ENCODE measurements around the gene B4GALT3. TPM values are rescaled to one million over a fixed set of nuclear protein-coding genes. Genes with fewer than 3 reads are reported as not detected.

Gene B4GALT3
- total and polyA plus RNA-seq, 2 of the 8 experiments (the other 6 are each of a cell fraction or from before 2014, with no cell fraction given), result 42.3 to 43.0 TPM

GRCh38 chr1:161191971-161192370 is 14.7 kb upstream of the B4GALT3 start:
- H3K27ac ChIP-seq (ENCODE audit: low read depth, low read length), result no peak overlapping the region
- H2AFZ ChIP-seq (ENCODE audit: low read length), result no peak overlapping the region
- H3K4ac ChIP-seq (replicated peaks; ENCODE audit: insufficient read length, low read depth, low read length), result no peak overlapping the region
- no peak overlapping the region for H3K18ac ChIP-seq (ENCODE audit: extremely low read depth, low read length)
- DNase-seq (ENCODE audit: low read depth in 1 of 2, low spot score in 2 of 2), result no peak
- H3K4me1 ChIP-seq (replicated peaks in 1 of 4; ENCODE audit: control insufficient read depth in 3 of 4, insufficient read depth in 4 of 4, low read length in 3 of 4), result peaks cover 3 to 7% (median 4%) of the 10 kb centered on the region in 4 experiments
- no peak overlapping the region for H3K4me3 ChIP-seq (ENCODE audit: extremely low read depth in 1 of 4, insufficient read depth in 2 of 4, low read depth in 3 of 4, low read length in 4 of 4)
- no peak for FAIRE-seq
- no peak overlapping the region for H2BK15ac ChIP-seq (ENCODE audit: low read length)
- no peak overlapping the region for H2AK5ac ChIP-seq (ENCODE audit: low read depth, low read length)
- H3K23me2 ChIP-seq (ENCODE audit: low read depth, low read length), result no peaks in the 10 kb centered on the region
- no peak overlapping the region for H3K9ac ChIP-seq (replicated peaks in 1 of 4; ENCODE audit: extremely low read depth in 1 of 4, low read depth in 3 of 4, low read length in 3 of 4)
- no peak overlapping the region for H4K8ac ChIP-seq (ENCODE audit: extremely low read depth, insufficient read depth, low read length)
- H2BK20ac ChIP-seq (ENCODE audit: low read length), result no peak overlapping the region
- TF ChIP-seq RXRA (IDR thresholded peaks at IDR 0.05; ENCODE audit: insufficient read depth, low read depth, low read length) (no peak), RFX5 (IDR thresholded peaks at IDR 0.05; ENCODE audit: borderline replicate concordance, low read depth, low read length) (no peak), HDAC2 (IDR thresholded peaks at IDR 0.05; ENCODE audit: borderline replicate concordance in 1 of 2, low read depth in 2 of 2, low read length in 2 of 2) (no peak), YY1 (IDR thresholded peaks at IDR 0.05; ENCODE audit: low read depth, low read length) (no peak), KDM1A (IDR thresholded peaks at IDR 0.05; ENCODE audit: borderline replicate concordance, low read length) (no peak), GABPA (IDR thresholded peaks at IDR 0.05; ENCODE audit: borderline replicate concordance, insufficient read depth, low read length) (no peak)
- no peak overlapping the region for H3K14ac ChIP-seq (ENCODE audit: insufficient read length)
- H4K91ac ChIP-seq (replicated peaks; ENCODE audit: insufficient read length, low read length), result no peak overlapping the region
- 93% methylated on average over 8 of the region's 8 CpGs; no CpG with 5 or more reads in 1 of the 2 experiments for WGBS, 2 experiments (ENCODE audit: extremely low coverage in 1 of 2, insufficient coverage in 1 of 2, insufficient read length in 1 of 2, insufficient replicate concordance in 2 of 2, low coverage in 1 of 2, low lambda C conversion rate in 2 of 2, missing lambda C conversion rate in 1 of 2)
- H4K20me1 ChIP-seq (replicated peaks in 1 of 2; ENCODE audit: control insufficient read depth in 1 of 2, insufficient read depth in 2 of 2, low read length in 2 of 2), result no peaks in the 10 kb centered on the region
- H3K56ac ChIP-seq (replicated peaks; ENCODE audit: insufficient read length, low read depth, low read length), result no peak overlapping the region
- CTCF ChIA-PET (ENCODE audit: partially characterized antibody), result interaction anchor here (0.6 to 6.1 kb wide), 26 partner anchors 11 to 197 kb away, joined by 3 to 67 read pairs (median 5); partner anchors contain the start of genes APOA2, B4GALT3, FCER1G and NDUFS2
- H2BK120ac ChIP-seq (replicated peaks; ENCODE audit: low read depth, low read length), result no peak overlapping the region
- H3K27me3 ChIP-seq (replicated peaks in 1 of 4; ENCODE audit: control insufficient read depth in 3 of 4, extremely low read depth in 1 of 4, insufficient read depth in 3 of 4, low read length in 3 of 4), result no peaks in the 10 kb centered on the region; a peak in 1 of 7 replicates
- peaks cover under 1% of the 10 kb centered on the region; the same call in 1 of the 2 replicates for H3K79me1 ChIP-seq (ENCODE audit: low read depth, low read length)
- H3K36me3 ChIP-seq (ENCODE audit: control insufficient read depth in 2 of 4, insufficient read depth in 4 of 4, low read length in 3 of 4), result peaks cover 4 to 14% (median 10%) of the 10 kb centered on the region in 4 experiments; a peak in 5 of 8 replicates
- no peak overlapping the region for H2BK5ac ChIP-seq (ENCODE audit: low read depth, low read length)
- POLR2A ChIA-PET (ENCODE audit: partially characterized antibody), result interaction anchor here (1.1 to 4.6 kb wide), 5 partner anchors 10 to 122 kb away, joined by 3 to 45 read pairs (median 3); partner anchors contain the start of genes B4GALT3 and NDUFS2
- H3K4me2 ChIP-seq (ENCODE audit: insufficient read depth in 1 of 2, low read depth in 2 of 2, low read length in 2 of 2), result no peak overlapping the region
- H3K23ac ChIP-seq (ENCODE audit: insufficient read length), result no peak overlapping the region
- H2BK12ac ChIP-seq (ENCODE audit: low read depth, low read length), result no peak overlapping the region
- H4K5ac ChIP-seq (ENCODE audit: insufficient read length, low read depth, low read length), result no peak overlapping the region
- no peaks in the 10 kb centered on the region for H3K79me2 ChIP-seq (ENCODE audit: control insufficient read depth in 1 of 2, insufficient read depth in 2 of 2, low read length in 2 of 2)
- no peaks in the 10 kb centered on the region for H3K9me3 ChIP-seq (ENCODE audit: insufficient read depth in 2 of 2, low read depth in 1 of 2, low read length in 1 of 2)

Data from H1 (cell line).